AG04450 (cell line): Measurements from ENCODE around the gene KRTDAP. TPM values are rescaled to one million over a fixed set of nuclear protein-coding genes. Genes with fewer than 3 reads are reported as not detected.

ENCODE experiments used
- CTCF ChIA-PET: fragments of 300-600, 350-600 bp; formaldehyde crosslinking; extraction: SDS; loops from one replicate; lab custom pipeline; 2022; ENCODE audit warnings: antibody characterized with exemption, inconsistent platforms; lab: Charles Lee
- POLR2A ChIA-PET: fragments of 350-600 bp; formaldehyde crosslinking; extraction: SDS; loops from one replicate; lab custom pipeline; 2021; ENCODE audit warnings: antibody characterized with exemption, inconsistent platforms; lab: Yijun Ruan, JAX
- DNase-seq: peaks from one replicate; pipeline ENCODE4 v3.0.0-alpha.2; 2011; ENCODE audit warnings: low read depth, low spot score
- H3K27ac ChIP-seq: one replicate; pipeline ENCODE4 v1.5.1; 2012; ENCODE audit warnings: low read depth, low read length, control low read depth
- H3K27me3 ChIP-seq: one replicate; pipeline ENCODE4 v1.6.0; 2012; ENCODE audit warnings: low read length; ENCODE audit not compliant: control insufficient read depth, insufficient read depth
- H3K4me3 ChIP-seq: 2 replicates; pipeline ENCODE4 v1.5.1; 2011; ENCODE audit warnings: mild to moderate bottlenecking, low read depth, low read length, control low read depth
- H3K9me3 ChIP-seq: 2 replicates; pipeline ENCODE4 v1.5.1; 2012; ENCODE audit warnings: low read length; ENCODE audit not compliant: control insufficient read depth, insufficient read depth
- polyA plus RNA-seq: library from polyadenylated mRNA; depleted of rRNA; stranded (reverse); fragments of >200 nt; gene quantifications from 2 replicates; pipeline ENCODE4 v1.2.3, GENCODE V29; 2011
- TF ChIP-seq, protein P1 (sequence below): IDR thresholded peaks from 2 replicates; pipeline ENCODE4 v1.5.1; 2011; ENCODE audit warnings: low read depth, low read length, control low read depth, inconsistent platforms

KRTDAP gene
- polyA plus RNA-seq, 1 experiment: not detected

DNA sequence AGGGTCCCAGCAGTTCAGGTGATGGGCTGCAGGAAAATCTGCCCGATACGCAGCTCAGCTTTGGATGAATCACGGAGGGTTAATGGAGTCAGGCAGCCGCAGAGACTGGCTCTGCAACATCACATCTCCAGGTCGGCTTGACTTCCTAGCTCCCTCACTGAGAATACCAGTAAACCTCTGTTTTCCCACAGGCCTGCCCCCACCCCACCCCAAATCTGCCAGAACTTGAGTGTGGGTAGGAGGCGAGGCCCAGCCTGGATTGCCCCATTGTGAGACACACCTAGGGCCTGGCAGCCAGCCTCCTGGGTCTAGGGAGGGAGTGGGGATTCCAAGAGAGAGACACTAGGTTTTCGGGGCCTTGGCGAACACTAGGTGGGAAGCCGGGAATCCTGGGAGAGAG, 3.7 kb upstream of the KRTDAP start:
- ChIA-PET CTCF (interaction anchor here (0.9 to 1.3 kb wide), 2 partner anchors 10 to 141 kb away, joined by 3 to 8 read pairs; no protein-coding TSS in a partner anchor), POLR2A (no interaction called here)
- TF ChIP-seq, protein P1, sequence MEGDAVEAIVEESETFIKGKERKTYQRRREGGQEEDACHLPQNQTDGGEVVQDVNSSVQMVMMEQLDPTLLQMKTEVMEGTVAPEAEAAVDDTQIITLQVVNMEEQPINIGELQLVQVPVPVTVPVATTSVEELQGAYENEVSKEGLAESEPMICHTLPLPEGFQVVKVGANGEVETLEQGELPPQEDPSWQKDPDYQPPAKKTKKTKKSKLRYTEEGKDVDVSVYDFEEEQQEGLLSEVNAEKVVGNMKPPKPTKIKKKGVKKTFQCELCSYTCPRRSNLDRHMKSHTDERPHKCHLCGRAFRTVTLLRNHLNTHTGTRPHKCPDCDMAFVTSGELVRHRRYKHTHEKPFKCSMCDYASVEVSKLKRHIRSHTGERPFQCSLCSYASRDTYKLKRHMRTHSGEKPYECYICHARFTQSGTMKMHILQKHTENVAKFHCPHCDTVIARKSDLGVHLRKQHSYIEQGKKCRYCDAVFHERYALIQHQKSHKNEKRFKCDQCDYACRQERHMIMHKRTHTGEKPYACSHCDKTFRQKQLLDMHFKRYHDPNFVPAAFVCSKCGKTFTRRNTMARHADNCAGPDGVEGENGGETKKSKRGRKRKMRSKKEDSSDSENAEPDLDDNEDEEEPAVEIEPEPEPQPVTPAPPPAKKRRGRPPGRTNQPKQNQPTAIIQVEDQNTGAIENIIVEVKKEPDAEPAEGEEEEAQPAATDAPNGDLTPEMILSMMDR: no peak
- no peak for DNase-seq
- Histone ChIP-seq H3K27ac (no peak overlapping the region), H3K4me3 (no peak overlapping the region), H3K27me3 (peaks cover 10% of the 10 kb centered on the region), H3K9me3 (no peaks in the 10 kb centered on the region)

DNA sequence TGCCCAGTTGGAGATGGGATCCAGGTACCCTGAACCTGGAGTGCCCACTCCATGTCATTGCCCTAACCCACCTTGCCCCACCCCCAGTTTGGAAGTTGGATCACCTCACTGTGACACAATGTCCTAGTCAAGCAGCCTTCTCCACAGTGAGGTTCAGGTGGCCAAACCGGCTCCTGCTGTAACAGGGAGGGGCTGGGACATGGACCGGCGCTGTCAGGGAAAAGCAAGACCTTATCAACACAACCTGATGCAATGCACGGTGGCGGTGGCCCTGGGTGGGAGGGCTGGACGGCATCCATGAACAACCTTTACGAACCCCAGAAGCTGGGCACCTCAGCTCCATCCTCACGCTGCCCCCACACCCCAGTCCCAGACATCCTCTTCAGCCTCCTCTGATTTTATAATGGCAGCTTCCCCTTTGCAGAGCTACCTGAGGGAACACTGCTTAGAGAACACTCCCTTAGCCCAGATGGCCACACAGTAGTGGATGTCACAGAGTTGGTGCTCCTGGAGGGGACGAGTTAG, 1.6 kb upstream of the KRTDAP start:
- CTCF ChIA-PET: interaction anchor here (0.5 kb wide), 1 partner anchor 13 kb away, joined by 3 read pairs; no protein-coding TSS in a partner anchor
- Histone ChIP-seq H3K27ac (no peak overlapping the region), H3K4me3 (no peak overlapping the region), H3K27me3 (peaks cover 13% of the 10 kb centered on the region), H3K9me3 (no peaks in the 10 kb centered on the region)
- DNase-seq: no peak
- TF ChIP-seq, protein P1: no peak
- POLR2A ChIA-PET: no interaction called here

DNA sequence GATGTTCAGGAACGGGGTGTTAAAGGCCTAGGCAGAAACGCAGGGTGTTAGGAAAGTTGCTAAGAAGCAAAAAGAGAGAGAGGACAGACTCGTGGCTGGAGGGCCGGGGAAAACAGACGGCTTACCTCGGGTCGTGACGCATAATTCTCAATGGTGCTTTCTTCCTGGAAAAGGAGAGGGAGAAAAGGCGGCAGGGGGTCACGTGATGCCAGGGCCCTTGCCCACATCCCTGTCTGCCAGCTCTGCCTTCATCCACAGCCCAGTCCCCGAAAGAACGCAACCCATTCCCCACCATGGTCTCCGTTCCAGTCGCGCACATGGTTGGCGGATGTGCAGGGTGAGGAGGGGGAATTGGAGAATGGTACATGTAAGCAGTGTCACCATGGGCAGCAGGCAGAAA, 1.6 kb downstream of the KRTDAP start:
- H3K27me3 ChIP-seq: peaks cover 16% of the 10 kb centered on the region
- CTCF ChIA-PET: no interaction called here
- DNase-seq: no peak

DNA sequence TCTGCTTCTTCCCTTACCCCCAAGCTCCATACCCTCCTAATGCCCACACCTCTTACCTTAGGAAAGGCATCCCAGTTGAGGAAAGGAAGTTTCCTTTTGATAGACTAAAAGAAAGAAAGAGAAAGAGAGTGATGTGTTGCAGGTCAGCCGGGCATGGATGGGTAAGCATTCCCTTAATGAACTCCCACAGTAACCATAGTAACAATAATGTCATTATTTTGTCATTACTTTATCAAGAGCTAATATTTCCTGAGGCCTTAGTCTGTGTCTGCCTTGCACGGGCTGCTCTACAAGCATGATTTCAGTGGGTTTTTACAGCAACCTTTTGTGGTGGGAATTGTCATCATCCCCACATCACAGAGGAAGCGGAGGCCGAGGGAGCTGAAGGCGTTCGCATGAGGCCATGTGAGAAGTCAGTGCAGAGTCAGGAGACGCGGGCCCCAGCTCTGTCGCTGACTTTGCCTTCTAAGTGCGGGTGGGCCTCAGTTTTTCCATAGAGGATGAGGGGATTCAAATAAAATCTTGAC, 2.5 kb downstream of the KRTDAP start:
- no peak overlapping the region for H3K4me3 ChIP-seq
- POLR2A ChIA-PET: no interaction called here
- H3K27ac ChIP-seq: no peak overlapping the region
- no peaks in the 10 kb centered on the region for H3K9me3 ChIP-seq
- peaks cover 14% of the 10 kb centered on the region for H3K27me3 ChIP-seq
- TF ChIP-seq, protein P1: no peak
- no peak for DNase-seq
- CTCF ChIA-PET: interaction anchor here (1.4 kb wide), 1 partner anchor 8 kb away, joined by 10 read pairs; no protein-coding TSS in a partner anchor

More for the DNA sequence above, 1.6 kb downstream of the KRTDAP start:
- Histone ChIP-seq H3K27ac (no peak overlapping the region), H3K9me3 (no peaks in the 10 kb centered on the region), H3K4me3 (no peak overlapping the region)
- TF ChIP-seq, protein P1: no peak
- POLR2A ChIA-PET: no interaction called here

DNA sequence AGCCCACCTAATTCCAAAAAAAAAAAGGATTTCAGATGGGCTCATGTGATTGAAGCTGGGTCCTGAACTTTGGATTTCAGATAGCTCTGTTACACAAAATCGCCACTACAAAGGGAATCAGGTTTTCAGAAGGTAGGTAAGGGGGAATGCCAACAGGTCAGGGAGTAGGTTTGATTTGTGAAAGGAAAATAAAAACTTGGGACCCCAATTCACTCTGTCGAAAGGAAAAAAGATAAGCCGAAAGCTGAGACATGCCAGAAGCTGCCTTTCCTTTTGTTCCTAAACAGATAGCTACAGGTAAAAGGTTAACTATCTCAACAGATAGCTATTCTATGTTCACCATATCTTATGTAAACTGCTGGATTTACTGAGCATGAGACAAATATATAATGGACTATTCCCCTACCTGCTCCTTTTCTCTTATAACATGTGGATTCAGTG, 4.0 kb downstream of the KRTDAP start:
- CTCF ChIA-PET: interaction anchor here (0.7 to 1.4 kb wide), 3 partner anchors 9 to 134 kb away, joined by 3 to 10 read pairs (median 3); no protein-coding TSS in a partner anchor

More for the DNA sequence above, 4.0 kb downstream of the KRTDAP start:
- POLR2A ChIA-PET: no interaction called here
- H3K27ac ChIP-seq: no peak overlapping the region
- TF ChIP-seq, protein P1: no peak
- H3K9me3 ChIP-seq: no peaks in the 10 kb centered on the region
- DNase-seq: no peak
- peaks cover 13% of the 10 kb centered on the region for H3K27me3 ChIP-seq
- H3K4me3 ChIP-seq: no peak overlapping the region
